Measurements from ENCODE around the gene MAB21L4.
"Not testable (repeated sequence)": the region's sequence is repeated elsewhere in the genome, so short reads cannot be mapped to it uniquely, and the experiment has no call there.

MAB21L4 gene

GRCh38 chr2:240856151-240856980 is 39.6 kb downstream of the MAB21L4 start:
- no peak for DNase-seq

GRCh38 chr2:240855670-240856069 is 40.3 kb downstream of the MAB21L4 start:
- no peak for DNase-seq

- DNase-seq = no peak
Observed at GRCh38 chr2:240852671-240853314, 43.2 kb downstream of the MAB21L4 start.

- peak; percentile 88 to 90 for DNase-seq
Observed at GRCh38 chr2:240851078-240851991, 44.6 kb downstream of the MAB21L4 start.

- no peak for DNase-seq
Observed at GRCh38 chr2:240850756-240851077, 45.2 kb downstream of the MAB21L4 start.

GRCh38 chr2:240850026-240850425 is 45.9 kb downstream of the MAB21L4 start:
- DNase-seq = no peak

- no peak for DNase-seq
Observed at GRCh38 chr2:240848900-240849680, 46.9 kb downstream of the MAB21L4 start.

GRCh38 chr2:240847817-240848216 is 48.1 kb downstream of the MAB21L4 start:
- DNase-seq = no peak

GRCh38 chr2:240846873-240847595 is 48.9 kb downstream of the MAB21L4 start:
- no peak for DNase-seq

GRCh38 chr2:240846309-240846708 is 49.6 kb downstream of the MAB21L4 start:
- not testable (repeated sequence) for DNase-seq

- DNase-seq = peak in 1 of 2 donors; percentile 20
Observed at GRCh38 chr2:240840435-240841060, 55.4 kb downstream of the MAB21L4 start.

GRCh38 chr2:240839152-240840143 is 56.5 kb downstream of the MAB21L4 start:
- DNase-seq = no peak

- no peak for DNase-seq
Observed at GRCh38 chr2:240837621-240838020, 58.3 kb downstream of the MAB21L4 start.

GRCh38 chr2:240836781-240837467 is 59.0 kb downstream of the MAB21L4 start:
- no peak for DNase-seq

All from stimulated activated CD4-positive, alpha-beta T cell treated with anti-CD3 and anti-CD28 coated beads, Interleukin-2, amount 100 ng/mL, for 24 hours (primary cell).